Lower leg skin (tissue), 3 donors: ENCODE data around the gene CLDN9.

Experiments
- CTCF ChIP-seq, 3 donors: fragments of 450-650 bp; IDR thresholded peaks; one replicate each; pipeline ENCODE4 v1.5.1; 2016; ENCODE audit warnings: antibody characterized with exemption in 3 of 3, mild to moderate bottlenecking in 3 of 3, moderate library complexity in 2 of 3
- POLR2A ChIP-seq, 2 donors: fragments of 450-650 bp; IDR thresholded peaks; one replicate each; pipeline ENCODE4 v1.6.1; 2016 to 2017; ENCODE audit warnings: antibody characterized with exemption in 2 of 2, mild to moderate bottlenecking in 1 of 2, moderate library complexity in 1 of 2

- TF ChIP-seq CTCF (IDR thresholded peaks at IDR 0.05) (no peak), POLR2A (IDR thresholded peaks at IDR 0.05) (no peak)
These were observed 37.3 kb downstream of the CLDN9 start for GRCh38 chr16:3049921-3050481.
